ENCODE measurements around the gene NBL1. TPM values are rescaled to one million over a fixed set of nuclear protein-coding genes. Genes with fewer than 3 reads are reported as not detected.

NBL1 gene
- total RNA-seq, 1 experiment from 2014 or later, result 117 TPM

DNA sequence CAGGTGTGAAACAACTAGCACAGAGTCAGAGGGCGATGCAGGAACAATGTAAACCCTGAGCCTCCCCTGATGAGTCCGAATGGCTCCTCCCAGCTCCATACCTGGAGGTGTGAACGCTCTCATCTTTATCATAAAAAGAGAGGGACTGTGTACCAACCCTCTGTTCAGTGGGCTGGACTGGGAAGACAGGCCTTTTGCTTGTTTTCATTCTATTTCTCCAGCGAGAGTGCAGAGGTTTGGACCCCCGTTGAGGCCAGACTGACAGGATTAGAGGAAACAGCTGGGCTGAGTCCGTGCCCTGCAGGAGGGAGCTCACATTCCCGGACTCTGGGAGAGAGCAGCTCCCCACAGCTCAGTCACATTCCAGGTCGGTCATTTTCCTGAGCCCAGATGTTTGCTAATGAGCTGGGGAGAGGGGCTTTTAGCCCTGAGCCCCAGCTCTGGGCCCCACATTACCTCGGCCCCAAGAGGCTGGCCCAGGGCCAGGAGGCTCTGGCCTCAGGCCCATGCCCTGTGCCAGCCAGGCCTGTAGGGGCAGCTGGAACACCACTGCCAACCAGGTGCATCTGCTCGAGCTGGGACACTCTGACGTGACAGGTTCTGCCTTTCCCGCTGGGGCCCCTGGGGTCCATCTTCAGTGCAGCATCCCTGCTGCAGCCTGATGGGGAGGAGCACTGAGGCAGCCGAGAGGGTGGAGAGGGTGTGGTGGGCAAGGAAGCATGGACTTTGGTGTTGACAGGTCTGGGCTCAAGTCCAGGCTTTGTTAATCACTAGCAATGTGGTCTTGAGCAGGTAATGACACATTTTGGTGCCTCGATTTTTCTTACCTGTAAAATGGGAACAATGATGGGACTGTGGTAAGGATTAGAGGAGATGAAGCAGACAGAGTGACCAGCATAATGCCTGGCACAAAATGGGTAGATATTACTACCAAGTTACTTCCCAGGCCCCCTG is 3.5 kb upstream of the NBL1 start:
- Histone ChIP-seq H3K4me1 (ENCODE audit: insufficient read depth, low read length) (peaks cover 30% of the 10 kb centered on the region), H3K4me3 (ENCODE audit: low read length) (no peak overlapping the region), H3K9me3 (ENCODE audit: low read length) (no peaks in the 10 kb centered on the region), H3K27ac (ENCODE audit: low read length) (peak overlapping the region; percentile 1; the same call in 1 of the 2 replicates), H4K20me1 (ENCODE audit: low read length) (no peaks in the 10 kb centered on the region), H3K79me2 (ENCODE audit: low read length) (peaks cover 12% of the 10 kb centered on the region), H2AFZ (ENCODE audit: low read length) (no peak overlapping the region), H3F3A (ENCODE audit: low read length, unreplicated experiment) (no peaks in the 10 kb centered on the region), H3K9ac (ENCODE audit: low read length) (no peak overlapping the region), H3K36me3 (ENCODE audit: low read depth, low read length) (no peaks in the 10 kb centered on the region), H3K9me2 (replicated peaks; ENCODE audit: low read length) (no peaks in the 10 kb centered on the region), H3K27me3 (ENCODE audit: low read length) (no peaks in the 10 kb centered on the region), H3K4me2 (ENCODE audit: low read length) (0 out of 2 replicates have a peak overlapping the region, but pooled peaks have one; percentile 14)
- ChIA-PET POLR2A (ENCODE audit: unreplicated experiment) (interaction anchor here (0.9 kb wide), 1 partner anchor 10 kb away, joined by 5 read pairs; no protein-coding TSS in a partner anchor), CTCF (no interaction called here)
- intact Hi-C loops (cut with micrococcal nuclease), result no loop called here
- DNase-seq (peak; percentile 56), ATAC-seq (no peak)
- TF ChIP-seq EZH2phosphoT487 (IDR thresholded peaks at IDR 0.05; ENCODE audit: borderline replicate concordance, low read length), result no peak
- TF ChIP-seq EZH2 (IDR thresholded peaks at IDR 0.05; ENCODE audit: low read length, unreplicated experiment), result no peak
- TF ChIP-seq, protein P1, sequence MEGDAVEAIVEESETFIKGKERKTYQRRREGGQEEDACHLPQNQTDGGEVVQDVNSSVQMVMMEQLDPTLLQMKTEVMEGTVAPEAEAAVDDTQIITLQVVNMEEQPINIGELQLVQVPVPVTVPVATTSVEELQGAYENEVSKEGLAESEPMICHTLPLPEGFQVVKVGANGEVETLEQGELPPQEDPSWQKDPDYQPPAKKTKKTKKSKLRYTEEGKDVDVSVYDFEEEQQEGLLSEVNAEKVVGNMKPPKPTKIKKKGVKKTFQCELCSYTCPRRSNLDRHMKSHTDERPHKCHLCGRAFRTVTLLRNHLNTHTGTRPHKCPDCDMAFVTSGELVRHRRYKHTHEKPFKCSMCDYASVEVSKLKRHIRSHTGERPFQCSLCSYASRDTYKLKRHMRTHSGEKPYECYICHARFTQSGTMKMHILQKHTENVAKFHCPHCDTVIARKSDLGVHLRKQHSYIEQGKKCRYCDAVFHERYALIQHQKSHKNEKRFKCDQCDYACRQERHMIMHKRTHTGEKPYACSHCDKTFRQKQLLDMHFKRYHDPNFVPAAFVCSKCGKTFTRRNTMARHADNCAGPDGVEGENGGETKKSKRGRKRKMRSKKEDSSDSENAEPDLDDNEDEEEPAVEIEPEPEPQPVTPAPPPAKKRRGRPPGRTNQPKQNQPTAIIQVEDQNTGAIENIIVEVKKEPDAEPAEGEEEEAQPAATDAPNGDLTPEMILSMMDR (conservative IDR thresholded peaks at IDR 0.05; ENCODE audit: low read depth, low read length), result no peak
- BruUV-seq (replicated peaks), result no TSS peak

DNA sequence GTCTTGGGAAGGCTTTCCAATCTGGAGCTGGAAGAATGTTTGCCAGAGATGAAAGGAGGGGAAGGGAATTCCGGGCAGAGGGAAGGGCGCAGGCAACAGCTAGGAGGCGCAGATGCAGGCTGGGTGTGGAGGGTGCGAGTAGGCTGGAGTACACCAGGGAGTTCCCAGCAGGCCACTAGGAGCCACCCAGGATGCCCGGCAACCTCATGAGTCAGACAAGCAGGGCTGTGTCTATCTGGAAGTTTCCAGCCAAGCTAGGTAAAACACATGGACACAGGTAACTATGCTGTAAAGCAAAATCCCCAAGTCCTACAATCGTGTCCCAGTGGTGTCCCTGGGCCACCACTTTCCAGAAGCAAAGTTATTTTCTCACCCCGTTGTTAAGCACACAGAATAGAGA is 990 bp upstream of the NBL1 start:
- Histone ChIP-seq H3K4me1 (ENCODE audit: insufficient read depth, low read length) (peaks cover 41% of the 10 kb centered on the region), H3K36me3 (ENCODE audit: low read depth, low read length) (no peaks in the 10 kb centered on the region), H4K20me1 (ENCODE audit: low read length) (no peaks in the 10 kb centered on the region), H3K4me2 (ENCODE audit: low read length) (peak overlapping the region; percentile 77), H3K4me3 (ENCODE audit: low read length) (peak overlapping the region; percentile 51), H3K9ac (ENCODE audit: low read length) (peak overlapping the region; percentile 36), H3K9me2 (replicated peaks; ENCODE audit: low read length) (no peaks in the 10 kb centered on the region), H3K27me3 (ENCODE audit: low read length) (no peaks in the 10 kb centered on the region), H3K79me2 (ENCODE audit: low read length) (peaks cover 37% of the 10 kb centered on the region), H3K27ac (ENCODE audit: low read length) (peak overlapping the region; percentile 51), H3F3A (ENCODE audit: low read length, unreplicated experiment) (no peaks in the 10 kb centered on the region), H3K9me3 (ENCODE audit: low read length) (no peaks in the 10 kb centered on the region), H2AFZ (ENCODE audit: low read length) (peak overlapping the region; percentile 81)
- peak; percentile 82 for DNase-seq
- POLR2A ChIA-PET (ENCODE audit: unreplicated experiment), result interaction anchor here (0.6 kb wide), 3 partner anchors 11 to 203 kb away, joined by 3 to 4 read pairs (median 4); no protein-coding TSS in a partner anchor
- intact Hi-C loops (cut with micrococcal nuclease), result loop anchor here (1.0 kb wide), 1 partner anchor 46 kb away; no protein-coding TSS in a partner anchor
- TSS peak; percentile 27 for BruUV-seq (replicated peaks)
- TF ChIP-seq EZH2 (IDR thresholded peaks at IDR 0.05; ENCODE audit: low read length, unreplicated experiment) (no peak), EZH2phosphoT487 (IDR thresholded peaks at IDR 0.05; ENCODE audit: borderline replicate concordance, low read length) (no peak)
- TF ChIP-seq, protein P1 (conservative IDR thresholded peaks at IDR 0.05; ENCODE audit: low read depth, low read length), result peak; percentile 56
- CTCF ChIA-PET, result no interaction called here
- ATAC-seq, result peak; percentile 74

Data from PC-3 (cell line).